ENCODE results near the gene WRAP73. TPM values are rescaled to one million over a fixed set of nuclear protein-coding genes. Genes with fewer than 3 reads are reported as not detected.

Gene WRAP73
- total and polyA plus RNA-seq, 12 donors = 7.5 to 16.5 (median 10.3) TPM

DNA sequence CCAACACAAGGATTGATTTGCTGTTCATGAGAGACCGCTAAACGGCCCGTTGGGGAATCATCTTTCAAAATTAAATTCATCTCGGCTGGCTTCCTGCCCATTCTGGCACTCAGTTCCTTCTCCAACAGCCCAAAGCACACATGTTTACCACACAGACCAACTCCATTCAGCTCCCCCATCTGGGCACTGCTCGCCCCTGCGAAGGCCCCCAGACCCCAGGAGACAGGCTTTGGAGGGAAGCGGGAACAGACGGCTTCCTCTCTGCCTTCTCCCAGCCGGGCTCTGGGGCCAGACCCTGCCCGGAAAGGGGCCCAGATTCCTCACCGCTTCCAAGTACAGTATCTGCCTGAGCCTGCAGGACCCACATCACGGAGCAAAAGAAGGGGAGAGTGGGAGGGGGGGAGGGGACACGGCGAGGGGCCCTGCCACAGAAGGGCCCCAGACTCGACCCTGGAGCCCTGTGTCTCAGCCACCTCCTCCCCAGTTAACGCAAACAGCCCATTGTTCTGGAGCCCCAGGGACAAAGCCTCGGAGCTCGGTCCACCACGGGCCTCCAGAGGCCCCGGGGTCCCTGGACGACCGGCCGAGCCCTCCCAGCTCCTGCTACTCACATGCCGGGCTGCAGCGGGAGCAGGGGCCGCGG lies 39.3 kb downstream of the WRAP73 start:
- peaks cover 13 to 68% (median 52%) of the 10 kb centered on the region in 7 donors for H3K27me3 ChIP-seq
- ATAC-seq (no peak), DNase-seq (no peak)
- H3K36me3 ChIP-seq = no peaks in the 10 kb centered on the region
- H3K9me3 ChIP-seq = no peaks in the 10 kb centered on the region
- peak overlapping the region; percentile 15 to 57 (median 46) for H3K4me3 ChIP-seq
- peaks cover 7 to 23% (median 17%) of the 10 kb centered on the region in 9 donors for H3K4me1 ChIP-seq
- TF ChIP-seq, protein P1, sequence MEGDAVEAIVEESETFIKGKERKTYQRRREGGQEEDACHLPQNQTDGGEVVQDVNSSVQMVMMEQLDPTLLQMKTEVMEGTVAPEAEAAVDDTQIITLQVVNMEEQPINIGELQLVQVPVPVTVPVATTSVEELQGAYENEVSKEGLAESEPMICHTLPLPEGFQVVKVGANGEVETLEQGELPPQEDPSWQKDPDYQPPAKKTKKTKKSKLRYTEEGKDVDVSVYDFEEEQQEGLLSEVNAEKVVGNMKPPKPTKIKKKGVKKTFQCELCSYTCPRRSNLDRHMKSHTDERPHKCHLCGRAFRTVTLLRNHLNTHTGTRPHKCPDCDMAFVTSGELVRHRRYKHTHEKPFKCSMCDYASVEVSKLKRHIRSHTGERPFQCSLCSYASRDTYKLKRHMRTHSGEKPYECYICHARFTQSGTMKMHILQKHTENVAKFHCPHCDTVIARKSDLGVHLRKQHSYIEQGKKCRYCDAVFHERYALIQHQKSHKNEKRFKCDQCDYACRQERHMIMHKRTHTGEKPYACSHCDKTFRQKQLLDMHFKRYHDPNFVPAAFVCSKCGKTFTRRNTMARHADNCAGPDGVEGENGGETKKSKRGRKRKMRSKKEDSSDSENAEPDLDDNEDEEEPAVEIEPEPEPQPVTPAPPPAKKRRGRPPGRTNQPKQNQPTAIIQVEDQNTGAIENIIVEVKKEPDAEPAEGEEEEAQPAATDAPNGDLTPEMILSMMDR (IDR thresholded peaks at IDR 0.05) = no peak
- WGBS, 2 donors = 7 to 9% methylated on average over 27 of the region's 27 CpGs
- no peak overlapping the region for H3K27ac ChIP-seq
- intact Hi-C loops (cut with DNase I) = no loop called here

DNA sequence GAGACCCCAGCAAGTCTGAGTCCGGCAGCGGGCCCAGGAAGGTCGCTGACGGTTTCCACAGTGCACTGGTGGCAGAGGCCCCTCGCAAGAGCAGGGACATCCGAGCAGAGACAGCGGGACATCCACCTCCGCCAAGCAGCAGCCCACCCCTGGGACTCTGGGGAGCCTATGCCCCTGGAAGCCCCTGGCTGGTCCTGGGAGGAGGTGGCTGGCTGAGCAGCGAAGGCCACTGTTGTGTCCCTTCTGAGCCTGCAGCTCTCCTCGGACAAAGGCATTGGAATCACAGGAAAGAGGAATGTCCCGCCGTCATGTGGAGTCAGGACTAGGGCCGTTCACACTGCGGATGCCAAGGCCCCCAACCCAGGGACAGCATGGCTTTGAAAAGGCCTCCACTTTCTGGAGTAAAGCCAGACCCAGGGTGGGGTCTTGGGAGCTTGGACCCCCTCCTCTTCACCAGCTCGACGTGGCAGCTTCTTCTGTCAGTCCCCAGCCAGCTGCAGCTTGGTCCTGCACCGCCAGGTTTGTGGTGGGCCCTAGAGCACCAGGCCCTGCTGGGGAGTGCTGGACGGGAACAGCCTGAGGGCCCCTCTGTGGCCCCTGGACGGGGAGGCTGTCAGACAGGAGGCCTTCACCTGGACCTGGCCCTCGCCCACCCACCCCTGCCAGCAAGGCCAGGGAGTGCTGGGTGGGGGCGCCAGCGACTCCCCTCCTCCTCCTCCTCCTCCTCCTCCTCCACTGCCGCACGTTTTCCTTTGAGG lies 40.0 kb downstream of the WRAP73 start:
- Histone ChIP-seq H3K4me3 (no peak overlapping the region), H3K9me3 (no peaks in the 10 kb centered on the region), H3K27ac (no peak overlapping the region), H3K4me1 (peaks cover 7 to 23% (median 17%) of the 10 kb centered on the region in 9 donors), H3K27me3 (peaks cover 13 to 68% (median 49%) of the 10 kb centered on the region in 7 donors), H3K36me3 (no peaks in the 10 kb centered on the region)
- TF ChIP-seq, protein P1 (IDR thresholded peaks at IDR 0.05) = no peak
- ATAC-seq (no peak), DNase-seq (no peak)
- intact Hi-C loops (cut with DNase I) = no loop called here
- 67 to 73% methylated on average over 24 of the region's 24 CpGs for WGBS, 2 donors

DNA sequence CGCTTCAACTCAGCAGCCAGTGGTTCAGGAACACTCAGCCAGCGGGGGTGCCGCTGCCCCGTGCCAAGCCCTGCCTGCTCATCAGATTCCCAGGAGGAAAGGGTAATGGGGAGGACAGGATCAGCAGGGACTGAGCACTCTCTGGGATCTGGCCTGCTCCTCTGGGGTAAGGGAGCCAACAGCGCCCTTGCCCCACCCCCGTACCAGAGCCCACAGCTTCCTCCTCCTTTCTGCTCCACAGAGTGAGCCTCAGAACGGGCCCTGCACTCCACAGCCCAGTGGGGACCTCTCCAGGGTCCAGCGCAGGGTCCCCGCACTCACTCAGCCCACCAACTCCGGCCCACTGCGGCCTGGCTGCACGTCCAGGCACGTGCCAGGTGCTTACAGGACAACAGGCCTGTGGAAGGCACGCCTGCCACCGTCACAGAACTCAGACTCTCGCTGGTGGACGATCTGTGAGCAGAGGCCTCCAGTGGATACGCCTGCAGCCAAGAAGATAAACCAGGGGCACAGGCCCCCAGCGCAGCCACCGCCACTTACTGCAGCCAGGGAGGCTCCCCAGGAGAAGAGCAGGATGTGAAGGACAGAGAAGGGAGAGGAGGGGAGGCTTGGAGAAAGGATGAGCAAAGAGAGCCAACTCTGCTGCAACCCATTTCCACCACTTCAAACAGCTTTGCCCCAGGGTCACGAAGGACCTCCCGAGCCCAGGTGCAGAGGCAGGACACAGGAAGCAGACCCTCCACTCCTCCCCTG lies 40.7 kb downstream of the WRAP73 start:
- ATAC-seq (no peak), DNase-seq (no peak)
- Histone ChIP-seq H3K36me3 (no peaks in the 10 kb centered on the region), H3K27me3 (peaks cover 13 to 71% (median 49%) of the 10 kb centered on the region in 7 donors), H3K9me3 (no peaks in the 10 kb centered on the region), H3K27ac (no peak overlapping the region), H3K4me1 (peaks cover 7 to 23% (median 17%) of the 10 kb centered on the region in 9 donors), H3K4me3 (no peak overlapping the region)
- intact Hi-C loops (cut with DNase I) = no loop called here
- WGBS, 2 donors = 85 to 86% methylated on average over 22 of the region's 22 CpGs
- TF ChIP-seq, protein P1 (IDR thresholded peaks at IDR 0.05) = no peak

DNA sequence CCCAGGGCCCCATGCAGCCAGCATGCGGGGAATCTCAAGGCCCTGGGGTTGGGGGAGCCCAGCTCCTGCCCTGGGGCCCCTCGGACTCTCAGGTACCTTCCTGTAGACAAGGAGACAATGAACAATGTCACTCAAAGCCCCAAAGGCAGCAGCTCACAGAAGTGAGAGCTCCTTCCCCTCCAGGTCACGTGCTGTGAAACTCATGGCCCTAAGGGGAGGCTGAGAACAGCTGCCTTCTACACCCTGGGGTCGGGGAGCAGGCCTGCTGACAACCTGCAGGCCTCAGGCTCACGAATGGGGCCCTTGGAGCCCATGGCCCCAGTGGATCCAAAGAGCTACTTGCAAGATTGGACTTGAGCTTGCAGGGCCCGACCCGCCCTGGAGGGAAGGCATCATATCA lies 41.7 kb downstream of the WRAP73 start:
- TF ChIP-seq, protein P1 (IDR thresholded peaks at IDR 0.05) = no peak
- Histone ChIP-seq H3K36me3 (no peaks in the 10 kb centered on the region), H3K4me3 (no peak overlapping the region), H3K4me1 (peaks cover 7 to 23% (median 17%) of the 10 kb centered on the region in 9 donors), H3K27ac (no peak overlapping the region), H3K9me3 (no peaks in the 10 kb centered on the region), H3K27me3 (peaks cover 13 to 69% (median 49%) of the 10 kb centered on the region in 7 donors)
- DNase-seq = no peak
- intact Hi-C loops (cut with DNase I) = no loop called here
- WGBS, 2 donors = 87 to 92% methylated on average over 7 of the region's 7 CpGs
- no peak for ATAC-seq
